GM18498 (cell line): Measurements from ENCODE around the gene STIM2.

Experiments
- ATAC-seq: cut with Tn5 transposase; IDR thresholded peaks from one replicate; pipeline ENCODE4 v1.9.1; 2021; ENCODE audit warnings: mild to moderate bottlenecking, moderate library complexity; ENCODE audit not compliant: unreplicated experiment

The STIM2 gene

DNA sequence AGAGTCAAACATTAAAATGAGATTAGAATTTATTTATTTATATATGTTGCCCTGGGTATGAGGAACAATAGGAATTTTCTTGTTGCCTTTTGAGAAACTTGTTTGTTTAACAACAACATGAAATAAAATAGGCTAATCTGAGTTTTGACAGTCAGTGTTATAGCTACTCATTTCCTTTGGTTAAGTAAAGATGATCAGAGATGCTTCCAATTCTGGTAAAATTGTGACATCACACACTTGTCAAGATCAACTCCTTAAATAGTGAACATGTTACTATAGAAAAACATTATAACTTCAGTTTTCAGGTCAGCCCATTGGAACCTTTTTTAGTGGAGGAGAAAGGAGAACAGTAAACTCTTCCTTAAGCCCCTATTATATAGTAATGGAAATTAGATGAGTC lies 136.1 kb downstream of the STIM2 start:
- ATAC-seq = no peak

GRCh38 chr4:26999689-27000088 lies 139.0 kb downstream of the STIM2 start:
- no peak for ATAC-seq

DNA sequence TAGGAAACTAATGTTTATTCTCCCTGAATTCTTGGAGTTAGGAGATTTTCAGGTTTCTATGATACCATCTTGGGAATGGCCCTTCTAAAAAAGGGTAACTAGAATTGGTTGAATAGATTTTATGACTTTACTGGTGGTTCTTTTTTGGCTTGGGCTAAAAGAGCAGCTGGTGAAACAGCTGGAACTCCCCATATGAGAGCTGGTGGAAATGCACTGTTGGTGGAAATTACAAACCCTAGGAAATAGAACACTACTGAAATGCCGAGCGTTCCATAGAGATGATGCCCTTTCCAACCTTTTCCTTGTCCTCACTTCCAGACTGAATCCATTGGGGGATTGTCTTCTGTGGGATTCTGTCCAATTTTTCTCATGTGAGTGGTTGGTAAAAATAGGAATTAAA lies 139.5 kb downstream of the STIM2 start:
- no peak for ATAC-seq

DNA sequence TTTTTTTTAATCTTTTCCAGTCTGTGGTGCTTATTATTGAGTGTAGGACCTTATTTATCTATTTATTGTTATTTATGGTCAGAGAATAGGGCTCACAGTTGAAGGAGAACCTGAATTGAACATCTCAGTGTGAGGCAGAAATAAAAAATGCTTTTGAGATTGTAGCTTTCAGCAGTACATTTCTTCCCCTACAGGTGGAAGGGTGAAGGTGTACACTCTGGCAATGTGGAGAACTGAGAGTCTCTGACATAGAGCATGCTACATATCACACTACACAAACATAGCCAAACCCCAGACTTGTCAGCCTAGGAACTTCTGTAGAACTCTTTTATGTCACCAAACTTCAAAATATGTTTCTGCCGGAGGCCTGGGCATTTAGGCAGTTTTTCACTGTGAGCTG lies 140.2 kb downstream of the STIM2 start:
- peak; percentile 91 for ATAC-seq

GRCh38 chr4:27001398-27002164 lies 140.9 kb downstream of the STIM2 start:
- peak; percentile 21 for ATAC-seq

- no peak for ATAC-seq
These were observed 143.0 kb downstream of the STIM2 start for GRCh38 chr4:27003642-27004113.

- ATAC-seq = no peak
These were observed 144.9 kb downstream of the STIM2 start for GRCh38 chr4:27005501-27005900.

DNA sequence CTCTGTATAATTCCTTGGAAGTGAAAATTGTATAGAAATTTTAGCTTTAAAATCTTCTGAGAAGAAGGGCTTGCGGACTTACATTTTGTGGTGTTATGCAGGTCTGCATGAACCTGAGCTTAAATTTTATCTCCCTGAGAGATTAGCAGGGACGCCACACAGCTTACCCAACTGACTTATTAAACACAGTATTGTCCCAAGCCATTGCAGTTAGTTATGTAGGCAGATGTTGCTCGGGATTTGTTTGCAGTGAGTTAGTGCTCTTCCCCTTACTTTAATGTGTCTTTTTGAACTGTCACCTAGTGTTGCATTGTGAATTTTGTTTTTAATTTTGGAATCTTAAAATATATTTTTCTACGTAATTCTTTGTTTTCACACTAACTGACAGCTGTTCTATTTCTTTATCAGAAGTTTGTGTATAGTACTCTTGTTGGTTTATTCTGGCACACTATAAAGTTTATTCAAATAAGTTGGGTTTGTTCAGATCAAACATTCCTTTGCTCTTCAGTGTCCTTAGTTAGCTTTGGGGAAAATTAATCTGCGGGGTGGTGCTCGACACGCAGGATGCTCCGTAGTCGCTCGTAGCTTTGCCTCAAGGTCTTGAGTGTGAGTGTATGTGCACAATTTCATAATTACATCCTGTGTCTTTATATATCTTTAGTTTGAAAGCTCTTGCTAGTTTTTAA lies 145.4 kb downstream of the STIM2 start:
- ATAC-seq = no peak

GRCh38 chr4:27006646-27007045 lies 146.0 kb downstream of the STIM2 start:
- ATAC-seq = no peak

DNA sequence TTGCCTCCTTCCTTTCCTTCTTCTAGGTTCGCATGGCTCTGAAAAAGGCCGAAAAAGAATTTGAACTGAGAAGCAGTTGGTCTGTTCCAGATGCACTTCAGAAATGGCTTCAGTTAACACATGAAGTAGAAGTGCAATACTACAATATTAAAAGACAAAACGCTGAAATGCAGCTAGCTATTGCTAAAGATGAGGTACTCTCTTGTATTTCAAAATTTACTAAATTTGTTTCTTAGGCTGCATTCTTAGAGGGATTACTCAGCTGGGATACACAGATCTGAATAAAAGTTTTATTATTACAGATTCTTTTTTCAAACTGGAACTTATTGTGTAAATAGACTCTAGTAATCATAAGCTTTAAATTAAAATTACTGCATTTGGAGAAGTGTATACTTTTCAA lies 146.9 kb downstream of the STIM2 start:
- ATAC-seq = no peak

GRCh38 chr4:27008679-27009078 lies 148.0 kb downstream of the STIM2 start:
- no peak for ATAC-seq

DNA sequence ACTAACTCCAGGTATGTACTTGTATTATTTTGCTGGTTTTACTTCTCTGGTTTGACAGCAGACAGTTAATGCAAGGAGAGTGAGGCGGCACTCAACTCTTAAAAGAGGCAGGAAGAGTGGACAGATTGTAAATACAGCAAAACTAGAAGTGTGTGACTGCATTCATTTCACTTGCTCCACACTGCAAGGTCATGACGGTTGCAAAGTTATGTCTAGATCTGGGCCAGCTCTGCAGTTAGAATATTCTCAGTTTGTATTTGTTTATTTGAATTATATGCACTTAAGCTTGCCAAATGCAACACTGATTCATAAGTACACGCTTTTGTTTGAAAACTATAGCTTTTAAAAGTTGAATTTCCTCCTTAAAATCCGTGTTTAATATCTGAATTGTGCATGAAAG lies 148.9 kb downstream of the STIM2 start:
- no peak for ATAC-seq

- ATAC-seq = peak; percentile 88
These were observed 149.8 kb downstream of the STIM2 start for GRCh38 chr4:27010334-27010940.

- ATAC-seq = no peak
These were observed 150.8 kb downstream of the STIM2 start for GRCh38 chr4:27011401-27011800.

DNA sequence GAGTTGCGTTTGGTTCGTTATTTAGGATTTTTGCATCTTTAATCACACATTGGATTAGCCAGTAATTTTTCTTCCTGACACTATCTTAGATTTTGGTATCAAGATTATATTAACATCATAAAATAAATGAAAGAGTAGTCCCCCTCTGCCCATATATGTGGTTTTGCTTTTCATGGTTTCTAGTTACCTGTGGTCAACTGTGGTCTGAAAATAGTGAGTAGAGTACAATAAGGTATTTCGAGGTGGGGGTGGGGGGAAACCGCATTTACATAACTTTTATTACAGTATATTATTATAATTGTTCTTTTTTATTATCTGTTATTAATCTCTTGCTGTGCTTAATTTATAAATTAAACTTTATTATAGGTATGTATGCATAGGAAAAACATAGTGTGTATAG lies 152.4 kb downstream of the STIM2 start:
- ATAC-seq = no peak

- no peak for ATAC-seq
These were observed 155.9 kb downstream of the STIM2 start for GRCh38 chr4:27016551-27016950.

DNA sequence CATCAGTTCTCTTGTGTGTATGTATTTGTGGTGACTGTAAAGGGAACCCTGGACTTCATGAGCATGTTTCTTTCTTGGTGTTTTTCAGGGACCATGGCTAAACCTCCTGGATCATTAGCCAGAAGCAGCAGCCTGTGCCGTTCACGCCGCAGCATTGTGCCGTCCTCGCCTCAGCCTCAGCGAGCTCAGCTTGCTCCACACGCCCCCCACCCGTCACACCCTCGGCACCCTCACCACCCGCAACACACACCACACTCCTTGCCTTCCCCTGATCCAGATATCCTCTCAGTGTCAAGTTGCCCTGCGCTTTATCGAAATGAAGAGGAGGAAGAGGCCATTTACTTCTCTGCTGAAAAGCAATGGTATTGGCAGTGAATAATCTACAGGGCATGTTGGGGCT lies 157.0 kb downstream of the STIM2 start:
- ATAC-seq = no peak

DNA sequence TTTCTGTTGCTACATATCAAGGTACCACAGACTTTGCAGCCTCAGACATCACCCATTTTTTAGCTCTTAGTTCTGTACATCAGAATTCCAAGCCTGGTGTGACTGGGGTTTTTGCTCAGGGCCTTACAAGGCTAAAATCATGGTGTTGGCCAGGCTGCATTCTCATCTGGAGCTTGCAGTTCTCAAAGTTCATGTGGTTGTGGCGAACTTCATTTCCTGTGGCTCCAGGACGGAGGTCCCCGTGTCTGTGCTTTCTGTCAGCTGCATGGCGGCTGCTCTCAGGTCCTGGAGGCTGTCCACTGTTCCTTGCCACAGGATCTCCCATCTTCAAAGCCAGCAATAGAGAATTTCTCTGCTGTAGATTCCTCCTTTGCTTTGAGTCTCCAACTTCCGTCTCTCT lies 157.4 kb downstream of the STIM2 start:
- ATAC-seq = no peak

DNA sequence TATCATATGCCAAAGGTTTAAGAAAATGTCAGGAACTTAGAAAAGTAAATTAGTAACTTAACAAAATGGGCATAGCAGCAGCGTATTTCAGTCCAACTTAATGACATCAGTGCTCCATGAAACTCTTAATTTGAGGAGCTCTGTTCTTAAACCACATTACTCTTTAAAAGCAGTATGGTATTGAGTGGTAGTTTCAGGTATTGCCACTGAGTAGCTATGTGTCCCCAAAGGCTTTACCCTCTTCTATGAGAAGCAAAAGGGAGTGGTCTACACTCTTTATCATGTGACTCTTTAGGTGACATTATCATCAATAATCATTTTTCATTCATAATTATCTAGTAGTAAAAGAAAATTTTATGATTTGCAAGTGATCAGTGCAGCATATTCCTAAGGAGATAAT lies 158.3 kb downstream of the STIM2 start:
- no peak for ATAC-seq

GRCh38 chr4:27019766-27020165 lies 159.1 kb downstream of the STIM2 start:
- no peak for ATAC-seq

GRCh38 chr4:27020203-27020602 lies 159.6 kb downstream of the STIM2 start:
- ATAC-seq = no peak

DNA sequence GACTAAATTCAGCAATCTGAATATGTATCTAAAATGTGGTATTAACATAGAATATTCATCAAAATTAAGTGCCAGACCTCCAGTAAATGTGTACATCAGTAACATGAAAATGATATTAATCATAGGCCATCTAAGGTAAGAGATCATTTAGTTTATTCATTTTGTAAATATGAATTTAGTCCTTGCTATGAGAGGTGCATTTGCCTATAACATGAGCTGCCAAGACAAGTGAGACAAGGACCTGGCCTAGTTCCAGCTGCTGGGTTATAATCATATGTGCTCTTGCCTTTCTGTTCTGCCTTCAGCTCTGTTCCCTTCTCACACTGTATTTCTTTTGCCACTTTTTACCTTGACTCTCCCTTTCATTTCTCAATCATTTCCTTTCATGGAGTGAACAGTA lies 160.0 kb downstream of the STIM2 start:
- no peak for ATAC-seq
